Karpas-422 (cell line): Measurements from ENCODE around the gene PRR13. TPM values are rescaled to one million over a fixed set of nuclear protein-coding genes. Genes with fewer than 3 reads are reported as not detected.

ENCODE experiments used
- DNase-seq: peaks from one replicate; pipeline ENCODE4 v3.0.0-alpha.2; 2015
- H2AFZ ChIP-seq: fragments of 200-600 bp; sonication (generic); 2 replicates; pipeline ENCODE4 v1.6.1; 2014; ENCODE audit warnings: antibody characterized with exemption, low read length, mixed read lengths
- H3K27ac ChIP-seq: fragments of 200-600 bp; sonication (generic); 2 replicates; pipeline ENCODE4 v1.5.1; 2014; ENCODE audit warnings: mild to moderate bottlenecking, low read length, moderate library complexity
- H3K27me3 ChIP-seq: fragments of 200-600 bp; sonication (generic); 2 replicates; pipeline ENCODE4 v1.6.1; 2014; ENCODE audit warnings: low read length, mixed read lengths
- H3K36me3 ChIP-seq: fragments of 200-600 bp; sonication (generic); 2 replicates; pipeline ENCODE4 v1.6.1; 2014; ENCODE audit warnings: low read length, mixed read lengths; ENCODE audit not compliant: insufficient read depth
- H3K4me1 ChIP-seq: fragments of 200-600 bp; sonication (generic); 2 replicates; pipeline ENCODE4 v1.6.1; 2014; ENCODE audit warnings: mild to moderate bottlenecking, low read length, mixed read lengths
- H3K4me2 ChIP-seq: fragments of 200-600 bp; sonication (generic); 2 replicates; pipeline ENCODE4 v1.6.1; 2014; ENCODE audit warnings: low read length, low read depth, mild to moderate bottlenecking; ENCODE audit not compliant: poor library complexity, severe bottlenecking
- H3K4me3 ChIP-seq: fragments of 200-600 bp; sonication (generic); 2 replicates; pipeline ENCODE4 v1.5.1; 2014; ENCODE audit warnings: mild to moderate bottlenecking, antibody characterized with exemption, low read length, mixed read lengths
- H3K79me2 ChIP-seq: fragments of 200-600 bp; sonication (generic); 2 replicates; pipeline ENCODE4 v1.6.1; 2014; ENCODE audit warnings: mild to moderate bottlenecking, low read length, mixed read lengths
- H3K9ac ChIP-seq: fragments of 200-600 bp; sonication (generic); 2 replicates; pipeline ENCODE4 v1.6.0; 2014; ENCODE audit warnings: low read length
- H3K9me2 ChIP-seq: fragments of 200-600 bp; sonication (generic), shearing (Covaris generic); replicated peaks from 2 replicates; pipeline ENCODE4 v1.6.0; 2014; ENCODE audit warnings: mild to moderate bottlenecking, low read length, moderate library complexity; ENCODE audit not compliant: insufficient read depth
- H3K9me3 ChIP-seq: fragments of 300-700, 200-600 bp; sonication (generic); 2 replicates; pipeline ENCODE4 v1.6.1; 2014; ENCODE audit warnings: low read length, mixed read lengths
- H4K20me1 ChIP-seq: fragments of 200-600 bp; sonication (generic); 2 replicates; pipeline ENCODE4 v1.6.1; 2014; ENCODE audit warnings: mild to moderate bottlenecking, antibody characterized with exemption, low read length, low read depth; ENCODE audit not compliant: insufficient read depth
- total RNA-seq: library from RNA; depleted of rRNA; stranded (reverse); fragments of >200 nt; shearing (Covaris generic); gene quantifications from 2 replicates; pipeline ENCODE4 v1.2.3, GENCODE V29; 2014; ENCODE audit warnings: low replicate concordance

PRR13 gene
- total RNA-seq, 1 experiment from 2014 or later: 139 TPM

- peaks cover 87% of the 10 kb centered on the region for H3K36me3 ChIP-seq
- no peak overlapping the region for H2AFZ ChIP-seq
- peaks cover 46% of the 10 kb centered on the region for H4K20me1 ChIP-seq
- H3K79me2 ChIP-seq: peaks cover 85% of the 10 kb centered on the region
- H3K4me2 ChIP-seq: no peak overlapping the region
- H3K4me3 ChIP-seq: no peak overlapping the region
- no peaks in the 10 kb centered on the region for H3K27me3 ChIP-seq
- no peaks in the 10 kb centered on the region for H3K9me3 ChIP-seq
- no peak overlapping the region for H3K9ac ChIP-seq
- no peak overlapping the region for H3K27ac ChIP-seq
- H3K4me1 ChIP-seq: no peaks in the 10 kb centered on the region
- no peak for DNase-seq
- H3K9me2 ChIP-seq: no peaks in the 10 kb centered on the region
These were observed 19.5 kb downstream of the PRR13 start for GRCh38 chr12:53461059-53461458.

GRCh38 chr12:53461591-53461990, 20.1 kb downstream of the PRR13 start:
- no peaks in the 10 kb centered on the region for H3K9me3 ChIP-seq
- H3K9me2 ChIP-seq: no peaks in the 10 kb centered on the region
- H3K4me3 ChIP-seq: no peak overlapping the region
- H3K79me2 ChIP-seq: peaks cover 86% of the 10 kb centered on the region
- H3K27me3 ChIP-seq: no peaks in the 10 kb centered on the region
- H3K36me3 ChIP-seq: peaks cover 87% of the 10 kb centered on the region
- peaks cover 44% of the 10 kb centered on the region for H4K20me1 ChIP-seq
- no peak overlapping the region for H2AFZ ChIP-seq
- no peak overlapping the region for H3K9ac ChIP-seq
- no peak for DNase-seq
- H3K27ac ChIP-seq: no peak overlapping the region
- no peaks in the 10 kb centered on the region for H3K4me1 ChIP-seq
- H3K4me2 ChIP-seq: no peak overlapping the region

- DNase-seq: no peak
- H3K79me2 ChIP-seq: peaks cover 82% of the 10 kb centered on the region
These were observed 21.4 kb downstream of the PRR13 start for GRCh38 chr12:53462935-53463334.

GRCh38 chr12:53463802-53464560, 22.4 kb downstream of the PRR13 start:
- Histone ChIP-seq H3K79me2 (peaks cover 84% of the 10 kb centered on the region), H3K4me1 (no peaks in the 10 kb centered on the region), H3K4me3 (no peak overlapping the region), H4K20me1 (peaks cover 33% of the 10 kb centered on the region; the same call in 1 of the 2 replicates), H3K27me3 (no peaks in the 10 kb centered on the region), H3K9me3 (no peaks in the 10 kb centered on the region), H3K9ac (no peak overlapping the region), H3K27ac (no peak overlapping the region), H3K4me2 (no peak overlapping the region), H3K36me3 (peaks cover 90% of the 10 kb centered on the region), H2AFZ (no peak overlapping the region), H3K9me2 (no peaks in the 10 kb centered on the region)
- DNase-seq: no peak

More at GRCh38 chr12:53462935-53463334, 21.4 kb downstream of the PRR13 start:
- H3K36me3 ChIP-seq: peaks cover 94% of the 10 kb centered on the region
- no peaks in the 10 kb centered on the region for H3K4me1 ChIP-seq
- no peak overlapping the region for H3K9ac ChIP-seq
- no peaks in the 10 kb centered on the region for H3K27me3 ChIP-seq
- no peak overlapping the region for H3K4me3 ChIP-seq
- H4K20me1 ChIP-seq: peaks cover 37% of the 10 kb centered on the region; the same call in 1 of the 2 replicates
- no peaks in the 10 kb centered on the region for H3K9me3 ChIP-seq
- no peak overlapping the region for H3K27ac ChIP-seq
- no peaks in the 10 kb centered on the region for H3K9me2 ChIP-seq
- no peak overlapping the region for H2AFZ ChIP-seq
- H3K4me2 ChIP-seq: no peak overlapping the region

- H2AFZ ChIP-seq: no peak overlapping the region
- no peak overlapping the region for H3K9ac ChIP-seq
- DNase-seq: no peak
These were observed 23.3 kb downstream of the PRR13 start for GRCh38 chr12:53464685-53465418.

GRCh38 chr12:53465679-53466078, 24.1 kb downstream of the PRR13 start:
- Histone ChIP-seq H3K9me3 (no peaks in the 10 kb centered on the region), H3K27ac (no peak overlapping the region), H2AFZ (no peak overlapping the region), H3K4me3 (no peak overlapping the region), H3K9ac (no peak overlapping the region), H3K79me2 (peaks cover 69% of the 10 kb centered on the region), H3K4me2 (no peak overlapping the region), H3K36me3 (peaks cover 80% of the 10 kb centered on the region), H4K20me1 (peaks cover 29% of the 10 kb centered on the region; the same call in 1 of the 2 replicates), H3K9me2 (no peaks in the 10 kb centered on the region), H3K4me1 (no peaks in the 10 kb centered on the region), H3K27me3 (no peaks in the 10 kb centered on the region)
- no peak for DNase-seq

More at GRCh38 chr12:53464685-53465418, 23.3 kb downstream of the PRR13 start:
- no peaks in the 10 kb centered on the region for H3K9me3 ChIP-seq
- H3K4me3 ChIP-seq: no peak overlapping the region
- H3K27me3 ChIP-seq: no peaks in the 10 kb centered on the region
- no peaks in the 10 kb centered on the region for H3K4me1 ChIP-seq
- H3K4me2 ChIP-seq: no peak overlapping the region
- H3K9me2 ChIP-seq: no peaks in the 10 kb centered on the region
- peaks cover 85% of the 10 kb centered on the region for H3K36me3 ChIP-seq
- no peak overlapping the region for H3K27ac ChIP-seq
- H3K79me2 ChIP-seq: peaks cover 75% of the 10 kb centered on the region
- peaks cover 29% of the 10 kb centered on the region; the same call in 1 of the 2 replicates for H4K20me1 ChIP-seq

GRCh38 chr12:53466640-53467039, 25.1 kb downstream of the PRR13 start:
- Histone ChIP-seq H3K9me3 (no peaks in the 10 kb centered on the region), H3K4me2 (no peak overlapping the region), H3K9ac (no peak overlapping the region), H3K27ac (no peak overlapping the region), H3K4me3 (no peak overlapping the region), H4K20me1 (peaks cover 23% of the 10 kb centered on the region; the same call in 1 of the 2 replicates), H3K9me2 (no peaks in the 10 kb centered on the region), H2AFZ (no peak overlapping the region), H3K27me3 (no peaks in the 10 kb centered on the region), H3K4me1 (no peaks in the 10 kb centered on the region), H3K36me3 (peaks cover 74% of the 10 kb centered on the region), H3K79me2 (peaks cover 63% of the 10 kb centered on the region)
- DNase-seq: no peak

- H3K4me1 ChIP-seq: no peaks in the 10 kb centered on the region
- H3K4me3 ChIP-seq: no peak overlapping the region
- no peaks in the 10 kb centered on the region for H3K27me3 ChIP-seq
- H3K36me3 ChIP-seq: peaks cover 71% of the 10 kb centered on the region
- H3K79me2 ChIP-seq: peaks cover 62% of the 10 kb centered on the region
- no peak overlapping the region for H3K4me2 ChIP-seq
- H4K20me1 ChIP-seq: peaks cover 22% of the 10 kb centered on the region; the same call in 1 of the 2 replicates
- no peak overlapping the region for H3K27ac ChIP-seq
- no peak overlapping the region for H3K9ac ChIP-seq
- H2AFZ ChIP-seq: no peak overlapping the region
- no peaks in the 10 kb centered on the region for H3K9me3 ChIP-seq
- no peaks in the 10 kb centered on the region for H3K9me2 ChIP-seq
- DNase-seq: no peak
These were observed 25.5 kb downstream of the PRR13 start for GRCh38 chr12:53467082-53467481.
